Ishikawa (cell line): Measurements from ENCODE around the gene ARSB.

ENCODE experiments used
- CEBPB ChIP-seq: IDR thresholded peaks from 2 replicates; pipeline ENCODE4 v1.6.1; 2012
- CREB1 ChIP-seq: IDR thresholded peaks from 2 replicates; pipeline ENCODE4 v1.6.1; 2012; ENCODE audit warnings: low read depth
- EGR1 ChIP-seq: IDR thresholded peaks from 2 replicates; pipeline ENCODE4 v1.6.1; 2012
- EP300 ChIP-seq: IDR thresholded peaks from 2 replicates; pipeline ENCODE4 v1.6.1; 2012; ENCODE audit warnings: borderline replicate concordance
- MAX ChIP-seq: IDR thresholded peaks from 2 replicates; pipeline ENCODE4 v1.6.1; 2012
- NFIC ChIP-seq: IDR thresholded peaks from 2 replicates; pipeline ENCODE4 v1.6.1; 2012
- RAD21 ChIP-seq: IDR thresholded peaks from 2 replicates; pipeline ENCODE4 v1.6.1; 2012; ENCODE audit warnings: low read depth
- TAF1 ChIP-seq: IDR thresholded peaks from 2 replicates; pipeline ENCODE4 v1.6.1; 2012; ENCODE audit warnings: low read depth, mild to moderate bottlenecking
- TCF12 ChIP-seq: IDR thresholded peaks from 2 replicates; pipeline ENCODE4 v1.6.1; 2012; ENCODE audit warnings: low read depth
- TEAD4 ChIP-seq: IDR thresholded peaks from 2 replicates; pipeline ENCODE4 v1.6.1; 2012
- YY1 ChIP-seq: IDR thresholded peaks from 2 replicates; pipeline ENCODE4 v1.6.1; 2012; ENCODE audit warnings: low read depth
- ZBTB7A ChIP-seq: IDR thresholded peaks from 2 replicates; pipeline ENCODE4 v1.6.1; 2012; ENCODE audit warnings: low read depth
- TF ChIP-seq, protein P1 (sequence below): IDR thresholded peaks from 2 replicates; pipeline ENCODE4 v1.6.1; 2012; ENCODE audit warnings: low read depth, mild to moderate bottlenecking

DNA sequence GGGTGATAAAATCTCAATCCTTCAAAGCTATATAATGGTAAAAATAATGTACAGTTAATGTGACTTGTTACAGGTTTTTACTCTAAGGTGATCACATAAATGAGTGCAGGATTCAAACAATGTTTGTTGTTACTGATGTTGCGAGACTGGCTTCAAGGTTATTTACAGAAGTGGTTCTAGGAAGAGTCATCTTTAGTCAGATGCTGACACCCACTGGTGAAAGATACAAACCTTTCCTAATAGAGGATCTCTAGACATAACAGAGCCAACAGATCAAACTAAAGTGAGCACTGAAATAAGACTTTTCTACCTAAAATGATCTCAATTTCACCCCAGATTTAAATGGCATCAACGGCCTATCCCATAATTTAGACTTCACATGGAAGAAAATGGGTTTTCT, 20.2 kb downstream of the ARSB start:
- TF ChIP-seq YY1 (no peak), ZBTB7A (no peak), EP300 (no peak), TAF1 (no peak), RAD21 (peak; percentile 64), CEBPB (no peak), EGR1 (no peak), CREB1 (no peak), TCF12 (no peak), NFIC (no peak), MAX (no peak), TEAD4 (no peak)
- TF ChIP-seq, protein P1, sequence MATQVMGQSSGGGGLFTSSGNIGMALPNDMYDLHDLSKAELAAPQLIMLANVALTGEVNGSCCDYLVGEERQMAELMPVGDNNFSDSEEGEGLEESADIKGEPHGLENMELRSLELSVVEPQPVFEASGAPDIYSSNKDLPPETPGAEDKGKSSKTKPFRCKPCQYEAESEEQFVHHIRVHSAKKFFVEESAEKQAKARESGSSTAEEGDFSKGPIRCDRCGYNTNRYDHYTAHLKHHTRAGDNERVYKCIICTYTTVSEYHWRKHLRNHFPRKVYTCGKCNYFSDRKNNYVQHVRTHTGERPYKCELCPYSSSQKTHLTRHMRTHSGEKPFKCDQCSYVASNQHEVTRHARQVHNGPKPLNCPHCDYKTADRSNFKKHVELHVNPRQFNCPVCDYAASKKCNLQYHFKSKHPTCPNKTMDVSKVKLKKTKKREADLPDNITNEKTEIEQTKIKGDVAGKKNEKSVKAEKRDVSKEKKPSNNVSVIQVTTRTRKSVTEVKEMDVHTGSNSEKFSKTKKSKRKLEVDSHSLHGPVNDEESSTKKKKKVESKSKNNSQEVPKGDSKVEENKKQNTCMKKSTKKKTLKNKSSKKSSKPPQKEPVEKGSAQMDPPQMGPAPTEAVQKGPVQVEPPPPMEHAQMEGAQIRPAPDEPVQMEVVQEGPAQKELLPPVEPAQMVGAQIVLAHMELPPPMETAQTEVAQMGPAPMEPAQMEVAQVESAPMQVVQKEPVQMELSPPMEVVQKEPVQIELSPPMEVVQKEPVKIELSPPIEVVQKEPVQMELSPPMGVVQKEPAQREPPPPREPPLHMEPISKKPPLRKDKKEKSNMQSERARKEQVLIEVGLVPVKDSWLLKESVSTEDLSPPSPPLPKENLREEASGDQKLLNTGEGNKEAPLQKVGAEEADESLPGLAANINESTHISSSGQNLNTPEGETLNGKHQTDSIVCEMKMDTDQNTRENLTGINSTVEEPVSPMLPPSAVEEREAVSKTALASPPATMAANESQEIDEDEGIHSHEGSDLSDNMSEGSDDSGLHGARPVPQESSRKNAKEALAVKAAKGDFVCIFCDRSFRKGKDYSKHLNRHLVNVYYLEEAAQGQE = no peak
